ENCODE measurements around the gene RUNX2. TPM values are rescaled to one million over a fixed set of nuclear protein-coding genes. Genes with fewer than 3 reads are reported as not detected.

RUNX2 gene
- total and polyA plus RNA-seq, 4 donors: 0.09 to 1.5 (median 0.75) TPM

DNA sequence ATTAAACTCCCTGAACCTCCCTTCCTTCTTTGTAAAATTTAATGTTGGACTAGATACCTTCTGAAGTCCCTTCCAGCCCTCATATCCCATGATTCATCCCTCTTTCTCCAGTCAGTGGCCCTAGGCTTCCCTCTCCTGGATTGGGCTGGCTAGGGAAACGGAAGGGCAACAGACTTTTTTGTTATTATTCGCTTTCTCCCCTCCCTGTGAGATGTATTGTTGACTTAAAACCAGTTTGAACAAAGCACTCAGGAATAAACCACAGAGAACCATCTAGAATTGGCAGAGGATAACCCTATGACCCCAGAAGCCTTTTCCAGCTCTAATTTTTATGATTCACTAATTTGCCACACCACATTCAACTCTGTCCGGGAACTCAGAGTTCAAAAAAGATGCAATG is 289.3 kb downstream of the RUNX2 start:
- 93% methylated on average over 3 of the region's 3 CpGs for WGBS
- H3K4me1 ChIP-seq (ENCODE audit: control insufficient read depth in 4 of 4, insufficient read depth in 4 of 4, low read length in 3 of 4): no peaks in the 10 kb centered on the region

DNA sequence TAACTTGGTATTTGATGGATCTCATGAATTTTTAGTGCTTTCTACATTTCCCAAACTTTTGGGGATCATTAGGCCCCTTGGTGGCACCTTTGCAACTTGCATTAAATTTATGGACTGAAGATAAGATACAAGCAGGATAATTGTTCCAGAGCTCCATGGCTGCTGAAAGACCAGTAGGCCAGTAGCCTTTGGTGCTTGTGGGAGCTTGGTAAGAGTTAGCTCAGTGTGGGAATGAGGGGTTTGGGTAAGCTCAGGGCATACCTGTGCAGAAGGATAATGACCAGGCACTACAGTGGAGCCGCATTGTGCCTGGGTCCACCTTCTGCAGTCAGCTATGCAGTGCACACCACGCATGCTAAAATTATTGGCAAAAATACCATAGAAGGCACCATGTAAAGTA is 290.1 kb downstream of the RUNX2 start:
- Histone ChIP-seq H3K9me3 (ENCODE audit: control insufficient read depth in 4 of 4, low read length in 3 of 4) (peaks cover 0 to 4% (median 0%) of the 10 kb centered on the region in 4 donors), H3K36me3 (ENCODE audit: control insufficient read depth in 4 of 4, insufficient read depth in 3 of 4, low read depth in 1 of 4, low read length in 3 of 4) (no peaks in the 10 kb centered on the region), H3K27ac (ENCODE audit: low read depth in 1 of 2, low read length in 2 of 2) (no peak overlapping the region), H3K4me1 (ENCODE audit: control insufficient read depth in 4 of 4, insufficient read depth in 4 of 4, low read length in 3 of 4) (no peaks in the 10 kb centered on the region), H3K4me3 (ENCODE audit: low read depth in 1 of 3, low read length in 3 of 3) (no peak overlapping the region), H3K9ac (ENCODE audit: low read depth in 1 of 2, low read length in 2 of 2) (no peak overlapping the region), H3K27me3 (ENCODE audit: control insufficient read depth in 4 of 4, insufficient read depth in 4 of 4, low read length in 3 of 4) (no peaks in the 10 kb centered on the region)
- TF ChIP-seq, protein P1, sequence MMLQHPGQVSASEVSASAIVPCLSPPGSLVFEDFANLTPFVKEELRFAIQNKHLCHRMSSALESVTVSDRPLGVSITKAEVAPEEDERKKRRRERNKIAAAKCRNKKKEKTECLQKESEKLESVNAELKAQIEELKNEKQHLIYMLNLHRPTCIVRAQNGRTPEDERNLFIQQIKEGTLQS (IDR thresholded peaks at IDR 0.05): no peak
- TF ChIP-seq, protein P2, sequence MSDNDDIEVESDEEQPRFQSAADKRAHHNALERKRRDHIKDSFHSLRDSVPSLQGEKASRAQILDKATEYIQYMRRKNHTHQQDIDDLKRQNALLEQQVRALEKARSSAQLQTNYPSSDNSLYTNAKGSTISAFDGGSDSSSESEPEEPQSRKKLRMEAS (IDR thresholded peaks at IDR 0.05): no peak
- TF ChIP-seq HNF4A (conservative IDR thresholded peaks at IDR 0.05) (no peak), FOXA1 (IDR thresholded peaks at IDR 0.05) (no peak), TAF1 (conservative IDR thresholded peaks at IDR 0.05) (no peak), HNF4G (IDR thresholded peaks at IDR 0.05) (no peak), FOXA2 (IDR thresholded peaks at IDR 0.05) (no peak), NR2F2 (IDR thresholded peaks at IDR 0.05) (no peak), RAD21 (IDR thresholded peaks at IDR 0.05) (no peak), JUND (IDR thresholded peaks at IDR 0.05) (no peak), SP1 (IDR thresholded peaks at IDR 0.05) (no peak)
- TF ChIP-seq, protein P3, sequence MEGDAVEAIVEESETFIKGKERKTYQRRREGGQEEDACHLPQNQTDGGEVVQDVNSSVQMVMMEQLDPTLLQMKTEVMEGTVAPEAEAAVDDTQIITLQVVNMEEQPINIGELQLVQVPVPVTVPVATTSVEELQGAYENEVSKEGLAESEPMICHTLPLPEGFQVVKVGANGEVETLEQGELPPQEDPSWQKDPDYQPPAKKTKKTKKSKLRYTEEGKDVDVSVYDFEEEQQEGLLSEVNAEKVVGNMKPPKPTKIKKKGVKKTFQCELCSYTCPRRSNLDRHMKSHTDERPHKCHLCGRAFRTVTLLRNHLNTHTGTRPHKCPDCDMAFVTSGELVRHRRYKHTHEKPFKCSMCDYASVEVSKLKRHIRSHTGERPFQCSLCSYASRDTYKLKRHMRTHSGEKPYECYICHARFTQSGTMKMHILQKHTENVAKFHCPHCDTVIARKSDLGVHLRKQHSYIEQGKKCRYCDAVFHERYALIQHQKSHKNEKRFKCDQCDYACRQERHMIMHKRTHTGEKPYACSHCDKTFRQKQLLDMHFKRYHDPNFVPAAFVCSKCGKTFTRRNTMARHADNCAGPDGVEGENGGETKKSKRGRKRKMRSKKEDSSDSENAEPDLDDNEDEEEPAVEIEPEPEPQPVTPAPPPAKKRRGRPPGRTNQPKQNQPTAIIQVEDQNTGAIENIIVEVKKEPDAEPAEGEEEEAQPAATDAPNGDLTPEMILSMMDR (IDR thresholded peaks at IDR 0.05; ENCODE audit: low read depth, low read length, missing input control): no peak
- 96% methylated on average over 2 of the region's 2 CpGs for WGBS
- DNase-seq (ENCODE audit: low spot score): no peak

More for the DNA sequence above, 289.3 kb downstream of the RUNX2 start:
- Histone ChIP-seq H3K27me3 (ENCODE audit: control insufficient read depth in 4 of 4, insufficient read depth in 4 of 4, low read length in 3 of 4) (no peaks in the 10 kb centered on the region), H3K36me3 (ENCODE audit: control insufficient read depth in 4 of 4, insufficient read depth in 3 of 4, low read depth in 1 of 4, low read length in 3 of 4) (no peaks in the 10 kb centered on the region), H3K4me3 (ENCODE audit: low read depth in 1 of 3, low read length in 3 of 3) (no peak overlapping the region), H3K9ac (ENCODE audit: low read depth in 1 of 2, low read length in 2 of 2) (no peak overlapping the region), H3K27ac (ENCODE audit: low read depth in 1 of 2, low read length in 2 of 2) (no peak overlapping the region), H3K9me3 (ENCODE audit: control insufficient read depth in 4 of 4, low read length in 3 of 4) (peaks cover 0 to 4% (median 0%) of the 10 kb centered on the region in 4 donors)
- no peak for DNase-seq (ENCODE audit: low spot score)
- TF ChIP-seq, protein P1 (IDR thresholded peaks at IDR 0.05): no peak
- TF ChIP-seq, protein P4, sequence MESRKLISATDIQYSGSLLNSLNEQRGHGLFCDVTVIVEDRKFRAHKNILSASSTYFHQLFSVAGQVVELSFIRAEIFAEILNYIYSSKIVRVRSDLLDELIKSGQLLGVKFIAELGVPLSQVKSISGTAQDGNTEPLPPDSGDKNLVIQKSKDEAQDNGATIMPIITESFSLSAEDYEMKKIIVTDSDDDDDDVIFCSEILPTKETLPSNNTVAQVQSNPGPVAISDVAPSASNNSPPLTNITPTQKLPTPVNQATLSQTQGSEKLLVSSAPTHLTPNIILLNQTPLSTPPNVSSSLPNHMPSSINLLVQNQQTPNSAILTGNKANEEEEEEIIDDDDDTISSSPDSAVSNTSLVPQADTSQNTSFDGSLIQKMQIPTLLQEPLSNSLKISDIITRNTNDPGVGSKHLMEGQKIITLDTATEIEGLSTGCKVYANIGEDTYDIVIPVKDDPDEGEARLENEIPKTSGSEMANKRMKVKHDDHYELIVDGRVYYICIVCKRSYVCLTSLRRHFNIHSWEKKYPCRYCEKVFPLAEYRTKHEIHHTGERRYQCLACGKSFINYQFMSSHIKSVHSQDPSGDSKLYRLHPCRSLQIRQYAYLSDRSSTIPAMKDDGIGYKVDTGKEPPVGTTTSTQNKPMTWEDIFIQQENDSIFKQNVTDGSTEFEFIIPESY (IDR thresholded peaks at IDR 0.05): no peak
- TF ChIP-seq RAD21 (IDR thresholded peaks at IDR 0.05) (no peak), JUND (IDR thresholded peaks at IDR 0.05) (no peak), SP1 (IDR thresholded peaks at IDR 0.05) (no peak), YY1 (IDR thresholded peaks at IDR 0.05) (no peak), RXRA (IDR thresholded peaks at IDR 0.05) (no peak), FOXA2 (IDR thresholded peaks at IDR 0.05) (no peak), HNF4G (IDR thresholded peaks at IDR 0.05) (no peak), EGR1 (IDR thresholded peaks at IDR 0.05; ENCODE audit: low read depth in 2 of 2) (no peak)
- TF ChIP-seq, protein P5, sequence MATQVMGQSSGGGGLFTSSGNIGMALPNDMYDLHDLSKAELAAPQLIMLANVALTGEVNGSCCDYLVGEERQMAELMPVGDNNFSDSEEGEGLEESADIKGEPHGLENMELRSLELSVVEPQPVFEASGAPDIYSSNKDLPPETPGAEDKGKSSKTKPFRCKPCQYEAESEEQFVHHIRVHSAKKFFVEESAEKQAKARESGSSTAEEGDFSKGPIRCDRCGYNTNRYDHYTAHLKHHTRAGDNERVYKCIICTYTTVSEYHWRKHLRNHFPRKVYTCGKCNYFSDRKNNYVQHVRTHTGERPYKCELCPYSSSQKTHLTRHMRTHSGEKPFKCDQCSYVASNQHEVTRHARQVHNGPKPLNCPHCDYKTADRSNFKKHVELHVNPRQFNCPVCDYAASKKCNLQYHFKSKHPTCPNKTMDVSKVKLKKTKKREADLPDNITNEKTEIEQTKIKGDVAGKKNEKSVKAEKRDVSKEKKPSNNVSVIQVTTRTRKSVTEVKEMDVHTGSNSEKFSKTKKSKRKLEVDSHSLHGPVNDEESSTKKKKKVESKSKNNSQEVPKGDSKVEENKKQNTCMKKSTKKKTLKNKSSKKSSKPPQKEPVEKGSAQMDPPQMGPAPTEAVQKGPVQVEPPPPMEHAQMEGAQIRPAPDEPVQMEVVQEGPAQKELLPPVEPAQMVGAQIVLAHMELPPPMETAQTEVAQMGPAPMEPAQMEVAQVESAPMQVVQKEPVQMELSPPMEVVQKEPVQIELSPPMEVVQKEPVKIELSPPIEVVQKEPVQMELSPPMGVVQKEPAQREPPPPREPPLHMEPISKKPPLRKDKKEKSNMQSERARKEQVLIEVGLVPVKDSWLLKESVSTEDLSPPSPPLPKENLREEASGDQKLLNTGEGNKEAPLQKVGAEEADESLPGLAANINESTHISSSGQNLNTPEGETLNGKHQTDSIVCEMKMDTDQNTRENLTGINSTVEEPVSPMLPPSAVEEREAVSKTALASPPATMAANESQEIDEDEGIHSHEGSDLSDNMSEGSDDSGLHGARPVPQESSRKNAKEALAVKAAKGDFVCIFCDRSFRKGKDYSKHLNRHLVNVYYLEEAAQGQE (IDR thresholded peaks at IDR 0.05): no peak
- TF ChIP-seq, protein P2 (IDR thresholded peaks at IDR 0.05): no peak
- TF ChIP-seq, protein P3 (IDR thresholded peaks at IDR 0.05; ENCODE audit: low read depth, low read length, missing input control): no peak

Measured in liver (tissue), 9 donors.